ENCODE results near the gene PTPRG. TPM values are rescaled to one million over a fixed set of nuclear protein-coding genes. Genes with fewer than 3 reads are reported as not detected.

PTPRG gene
- total RNA-seq, 1 donor from 2014 or later: 39.6 TPM

- Histone ChIP-seq H3K79me2 (ENCODE audit: insufficient read depth, low read length) (no peaks in the 10 kb centered on the region), H2AFZ (ENCODE audit: low read depth, low read length) (no peak overlapping the region), H4K20me1 (ENCODE audit: insufficient read depth, low read length) (no peaks in the 10 kb centered on the region), H3K4me2 (ENCODE audit: low read length) (peak overlapping the region; percentile 25), H3K27ac (ENCODE audit: low read depth, low read length) (no peak overlapping the region), H3K36me3 (ENCODE audit: insufficient read depth, low read length) (no peaks in the 10 kb centered on the region), H3K27me3 (ENCODE audit: insufficient read depth, low read length) (no peaks in the 10 kb centered on the region), H3K9ac (ENCODE audit: low read length) (no peak overlapping the region), H3K4me1 (ENCODE audit: insufficient read depth, low read length) (peaks cover 3% of the 10 kb centered on the region), H3K4me3 (ENCODE audit: insufficient read depth, low read depth, low read length) (no peak overlapping the region), H3K9me3 (ENCODE audit: insufficient read depth, low read depth, low read length) (no peaks in the 10 kb centered on the region)
- peak overlapping the region; percentile 75 for H3K27ac Mint-ChIP-seq (ENCODE audit: unreplicated experiment)
- no peaks in the 10 kb centered on the region for H3K9me3 Mint-ChIP-seq (ENCODE audit: unreplicated experiment)
- FAIRE-seq (no peak), DNase-seq (ENCODE audit: low read depth) (peak; percentile 49)
- H3K27me3 Mint-ChIP-seq (ENCODE audit: low read depth, unreplicated experiment): no peaks in the 10 kb centered on the region
- no peak overlapping the region for H3K4me3 Mint-ChIP-seq (ENCODE audit: unreplicated experiment)
- peaks cover 2% of the 10 kb centered on the region for H3K4me1 Mint-ChIP-seq (ENCODE audit: low read depth, unreplicated experiment)
- no peaks in the 10 kb centered on the region for H3K36me3 Mint-ChIP-seq (ENCODE audit: low read depth, unreplicated experiment)
- TF ChIP-seq CTCF (IDR thresholded peaks at IDR 0.05; ENCODE audit: insufficient read depth, low read depth, low read length) (no peak), EZH2 (IDR thresholded peaks at IDR 0.05; ENCODE audit: insufficient read depth, low read length) (no peak)
Observed at GRCh38 chr3:62149962-62150361, 588.6 kb downstream of the PTPRG start.

- H3K4me3 ChIP-seq (ENCODE audit: insufficient read depth, low read depth, low read length): no peak overlapping the region
- peaks cover 3% of the 10 kb centered on the region for H3K4me1 ChIP-seq (ENCODE audit: insufficient read depth, low read length)
- Mint-ChIP-seq H3K4me3 (ENCODE audit: unreplicated experiment) (no peak overlapping the region), H3K9me3 (ENCODE audit: unreplicated experiment) (no peaks in the 10 kb centered on the region), H3K4me1 (ENCODE audit: low read depth, unreplicated experiment) (peaks cover 2% of the 10 kb centered on the region), H3K36me3 (ENCODE audit: low read depth, unreplicated experiment) (no peaks in the 10 kb centered on the region), H3K27ac (ENCODE audit: unreplicated experiment) (no peak overlapping the region), H3K27me3 (ENCODE audit: low read depth, unreplicated experiment) (no peaks in the 10 kb centered on the region)
- no peak overlapping the region for H3K4me2 ChIP-seq (ENCODE audit: low read length)
- DNase-seq (ENCODE audit: low read depth) (peak; percentile 65), FAIRE-seq (peak; percentile 20)
- H3K9ac ChIP-seq (ENCODE audit: low read length): no peak overlapping the region
- no peaks in the 10 kb centered on the region for H3K36me3 ChIP-seq (ENCODE audit: insufficient read depth, low read length)
- H3K79me2 ChIP-seq (ENCODE audit: insufficient read depth, low read length): no peaks in the 10 kb centered on the region
- no peaks in the 10 kb centered on the region for H3K27me3 ChIP-seq (ENCODE audit: insufficient read depth, low read length)
- no peaks in the 10 kb centered on the region for H4K20me1 ChIP-seq (ENCODE audit: insufficient read depth, low read length)
- H2AFZ ChIP-seq (ENCODE audit: low read depth, low read length): no peak overlapping the region
- H3K27ac ChIP-seq (ENCODE audit: low read depth, low read length): no peak overlapping the region
- no peaks in the 10 kb centered on the region for H3K9me3 ChIP-seq (ENCODE audit: insufficient read depth, low read depth, low read length)
- TF ChIP-seq EZH2 (IDR thresholded peaks at IDR 0.05; ENCODE audit: insufficient read depth, low read length) (no peak), CTCF (IDR thresholded peaks at IDR 0.05; ENCODE audit: insufficient read depth, low read depth, low read length) (no peak)
Observed at GRCh38 chr3:62151591-62151990, 590.2 kb downstream of the PTPRG start.

GRCh38 chr3:62153231-62153630 lies 591.9 kb downstream of the PTPRG start:
- Histone ChIP-seq H3K9ac (ENCODE audit: low read length) (no peak overlapping the region), H4K20me1 (ENCODE audit: insufficient read depth, low read length) (no peaks in the 10 kb centered on the region), H3K9me3 (ENCODE audit: insufficient read depth, low read depth, low read length) (no peaks in the 10 kb centered on the region), H3K4me2 (ENCODE audit: low read length) (no peak overlapping the region), H3K36me3 (ENCODE audit: insufficient read depth, low read length) (no peaks in the 10 kb centered on the region), H3K4me3 (ENCODE audit: insufficient read depth, low read depth, low read length) (no peak overlapping the region), H3K79me2 (ENCODE audit: insufficient read depth, low read length) (no peaks in the 10 kb centered on the region), H3K27ac (ENCODE audit: low read depth, low read length) (no peak overlapping the region), H3K27me3 (ENCODE audit: insufficient read depth, low read length) (no peaks in the 10 kb centered on the region), H3K4me1 (ENCODE audit: insufficient read depth, low read length) (peaks cover 3% of the 10 kb centered on the region), H2AFZ (ENCODE audit: low read depth, low read length) (no peak overlapping the region)
- Mint-ChIP-seq H3K4me1 (ENCODE audit: low read depth, unreplicated experiment) (peaks cover 2% of the 10 kb centered on the region), H3K27me3 (ENCODE audit: low read depth, unreplicated experiment) (no peaks in the 10 kb centered on the region), H3K4me3 (ENCODE audit: unreplicated experiment) (no peak overlapping the region), H3K36me3 (ENCODE audit: low read depth, unreplicated experiment) (peaks cover 4% of the 10 kb centered on the region), H3K9me3 (ENCODE audit: unreplicated experiment) (no peaks in the 10 kb centered on the region), H3K27ac (ENCODE audit: unreplicated experiment) (no peak overlapping the region)
- no peak for DNase-seq (ENCODE audit: low read depth)
- TF ChIP-seq EZH2 (IDR thresholded peaks at IDR 0.05; ENCODE audit: insufficient read depth, low read length) (no peak), CTCF (IDR thresholded peaks at IDR 0.05; ENCODE audit: insufficient read depth, low read depth, low read length) (no peak)
- FAIRE-seq: no peak
